Keratinocyte (primary cell): ENCODE measurements around the gene HHATL.

ENCODE experiments used
- CTCF ChIP-seq, 3 experiments: IDR thresholded peaks in 1 of 3; conservative IDR thresholded peaks in 1 of 3; optimal IDR thresholded peaks in 1 of 3; 2 replicates in 2 of 3; 3 replicates in 1 of 3; pipeline versions ENCODE3 to v1.5.1; 2011; ENCODE audit warnings: low read length in 3 of 3, mild to moderate bottlenecking in 3 of 3, moderate library complexity in 2 of 3, control low read depth in 1 of 3, inconsistent platforms in 1 of 3; ENCODE audit not compliant: insufficient read depth in 2 of 3; ENCODE audit errors: extremely low read depth in 1 of 3
- EZH2 ChIP-seq: IDR thresholded peaks from one replicate; pipeline ENCODE4 v1.6.1; 2012; ENCODE audit warnings: inconsistent platforms, mild to moderate bottlenecking, low read length, moderate library complexity

- TF ChIP-seq EZH2 (no peak), CTCF (optimal IDR thresholded peaks at IDR 0.05 in 1 of 3, IDR thresholded peaks at IDR 0.05 in 1 of 3, conservative IDR thresholded peaks at IDR 0.05 in 1 of 3; ENCODE audit: extremely low read depth in 1 of 3, insufficient read depth in 2 of 3, low read length in 3 of 3) (no peak)
These were observed 7.9 kb upstream of the HHATL start for GRCh38 chr3:42710323-42711021.
